K562 (cell line): ENCODE results near the gene ZC3H12C. TPM values are rescaled to one million over a fixed set of nuclear protein-coding genes. Genes with fewer than 3 reads are reported as not detected.

Source experiments
- KDM5B ChIP-seq: fragments of 200-600 bp; sonication (generic); IDR thresholded peaks from 2 replicates; pipeline ENCODE4 v1.6.1; 2012; ENCODE audit warnings: low read depth, mild to moderate bottlenecking, moderate library complexity, low read length, control low read depth, inconsistent platforms; ENCODE audit not compliant: insufficient replicate concordance
- MAFG ChIP-seq: fragments of 450-650 bp; conservative IDR thresholded peaks from 2 replicates; pipeline ENCODE4 v1.6.1; 2016; ENCODE audit warnings: missing genetic modification characterization, missing compliant biosample characterization
- MCM3 ChIP-seq: fragments of 450-650 bp; IDR thresholded peaks from 2 replicates; pipeline ENCODE4 v1.6.1; 2016
- NR4A1 ChIP-seq, 2 experiments: fragments of 250-450 bp in 1 of 2; fragments of 450-650 bp in 1 of 2; sonication (Bioruptor Pico) in 1 of 2; IDR thresholded peaks; 2 replicates each; pipeline versions ENCODE4 v1.4.0 to v1.6.1; 2016 to 2020; ENCODE audit warnings: mild to moderate bottlenecking in 2 of 2, missing compliant biosample characterization in 1 of 2, missing genetic modification characterization in 1 of 2, moderate library complexity in 1 of 2
- RBM15 ChIP-seq: fragments of 200-400 bp; formaldehyde crosslinking; IDR thresholded peaks from 2 replicates; pipeline ENCODE4 v1.6.1; 2018; ENCODE audit warnings: mild to moderate bottlenecking, low read length, moderate library complexity; ENCODE audit not compliant: insufficient read depth
- RCOR1 ChIP-seq, 2 experiments: IDR thresholded peaks; 2 replicates each; pipeline ENCODE4 v1.6.1; 2012; ENCODE audit warnings: low read depth in 2 of 2, low read length in 2 of 2, borderline replicate concordance in 1 of 2, improper control_type of control experiment in 1 of 2
- REST ChIP-seq, 2 experiments: fragments of 450-650 bp; formaldehyde crosslinking in 1 of 2; IDR thresholded peaks; 2 replicates each; pipeline versions ENCODE4 v1.4.0 to v1.6.1; 2014 to 2020; ENCODE audit warnings: mild to moderate bottlenecking in 2 of 2, borderline replicate concordance in 1 of 2, low read depth in 1 of 2
- SLC30A9 ChIP-seq: fragments of 250-450 bp; sonication (Bioruptor Pico); IDR thresholded peaks from 2 replicates; pipeline ENCODE4 v1.8.0; 2022; ENCODE audit warnings: mild to moderate bottlenecking, moderate library complexity
- SMAD2 ChIP-seq: fragments of 150-350 bp; IDR thresholded peaks from 2 replicates; pipeline ENCODE4 v1.6.1; 2014; ENCODE audit warnings: low read depth, mild to moderate bottlenecking, low read length
- SUPT5H ChIP-seq: fragments of 450-650 bp; IDR thresholded peaks from 2 replicates; pipeline ENCODE4 v1.6.1; 2016
- ZNF436 ChIP-seq: fragments of 250-450, 450-650 bp; sonication (Bioruptor Pico); formaldehyde crosslinking; IDR thresholded peaks from 2 replicates; pipeline ENCODE4 v1.7.0; 2020; ENCODE audit warnings: mild to moderate bottlenecking
- ZNF766 ChIP-seq: fragments of 200-800 bp; sonication (Bioruptor generic); conservative IDR thresholded peaks from 2 replicates; pipeline ENCODE4 v1.6.1; 2016; ENCODE audit warnings: missing genetic modification characterization, missing compliant biosample characterization
- polyA plus RNA-seq, 8 experiments: library from polyadenylated mRNA; depleted of rRNA in 4 of 8; stranded (reverse) in 5 of 8; unstranded in 3 of 8; fragments of >200 nt; fragmentation: Nextera tagmentation in 2 of 8; fragmentation: Illumina TruSeq in 1 of 8; extraction: Ambion mirVana in 2 of 8; extraction: Trizol in 1 of 8; gene quantifications; 2 replicates each; pipeline versions ENCODE4 v1.2.1 to v1.2.3, GENCODE V29; 2011 to 2014; ENCODE audit warnings: inconsistent platforms in 1 of 8, missing spikeins in 1 of 8
- total RNA-seq, 7 experiments: library from RNA; depleted of rRNA in 6 of 7; stranded (reverse); fragments of >200 nt in 6 of 7; fragmentation: Illumina TruSeq in 2 of 7; extraction: Trizol in 2 of 7; gene quantifications; 2 replicates each; pipeline versions ENCODE4 v1.2.1 to v1.2.3, GENCODE V29; 2011 to 2021; ENCODE audit warnings: low replicate concordance in 1 of 7
- TF ChIP-seq, protein P1 (sequence below): fragments of 250-450 bp; sonication (Bioruptor Pico); IDR thresholded peaks from 2 replicates; pipeline ENCODE4 v1.4.0; 2020; ENCODE audit warnings: mild to moderate bottlenecking, moderate library complexity

The ZC3H12C gene
- total and polyA plus RNA-seq, 9 of the 15 experiments (the other 6 are each of a cell fraction or from before 2014, with no cell fraction given) = 0.56 to 5.9 (median 3.3) TPM

- TF ChIP-seq REST (IDR thresholded peaks at IDR 0.05; ENCODE audit: borderline replicate concordance) (peak; percentile 45; the same call in 1 of the 2 replicates), REST (CRISPR knock-in tag; IDR thresholded peaks at IDR 0.05; ENCODE audit: low read depth) (no peak), ZNF766 (CRISPR knock-in tag) (peak; percentile 17; the same call in 1 of the 2 replicates), RBM15 (no peak), SMAD2 (no peak), ZNF436 (no peak), KDM5B (no peak), MCM3 (no peak), SLC30A9 (CRISPR knock-in tag) (no peak), SUPT5H (no peak), MAFG (tag) (no peak), RCOR1 (IDR thresholded peaks at IDR 0.05; ENCODE audit: borderline replicate concordance in 1 of 2, low read depth in 2 of 2, low read length in 2 of 2) (peak in 1 of 2 experiments; percentile 33; a peak in 1 of 4 replicates), NR4A1 (CRISPR knock-in tag; IDR thresholded peaks at IDR 0.05) (peak; percentile 33; the same call in 1 of the 2 replicates), NR4A1 (tag; IDR thresholded peaks at IDR 0.05) (no peak)
- TF ChIP-seq, protein P1, sequence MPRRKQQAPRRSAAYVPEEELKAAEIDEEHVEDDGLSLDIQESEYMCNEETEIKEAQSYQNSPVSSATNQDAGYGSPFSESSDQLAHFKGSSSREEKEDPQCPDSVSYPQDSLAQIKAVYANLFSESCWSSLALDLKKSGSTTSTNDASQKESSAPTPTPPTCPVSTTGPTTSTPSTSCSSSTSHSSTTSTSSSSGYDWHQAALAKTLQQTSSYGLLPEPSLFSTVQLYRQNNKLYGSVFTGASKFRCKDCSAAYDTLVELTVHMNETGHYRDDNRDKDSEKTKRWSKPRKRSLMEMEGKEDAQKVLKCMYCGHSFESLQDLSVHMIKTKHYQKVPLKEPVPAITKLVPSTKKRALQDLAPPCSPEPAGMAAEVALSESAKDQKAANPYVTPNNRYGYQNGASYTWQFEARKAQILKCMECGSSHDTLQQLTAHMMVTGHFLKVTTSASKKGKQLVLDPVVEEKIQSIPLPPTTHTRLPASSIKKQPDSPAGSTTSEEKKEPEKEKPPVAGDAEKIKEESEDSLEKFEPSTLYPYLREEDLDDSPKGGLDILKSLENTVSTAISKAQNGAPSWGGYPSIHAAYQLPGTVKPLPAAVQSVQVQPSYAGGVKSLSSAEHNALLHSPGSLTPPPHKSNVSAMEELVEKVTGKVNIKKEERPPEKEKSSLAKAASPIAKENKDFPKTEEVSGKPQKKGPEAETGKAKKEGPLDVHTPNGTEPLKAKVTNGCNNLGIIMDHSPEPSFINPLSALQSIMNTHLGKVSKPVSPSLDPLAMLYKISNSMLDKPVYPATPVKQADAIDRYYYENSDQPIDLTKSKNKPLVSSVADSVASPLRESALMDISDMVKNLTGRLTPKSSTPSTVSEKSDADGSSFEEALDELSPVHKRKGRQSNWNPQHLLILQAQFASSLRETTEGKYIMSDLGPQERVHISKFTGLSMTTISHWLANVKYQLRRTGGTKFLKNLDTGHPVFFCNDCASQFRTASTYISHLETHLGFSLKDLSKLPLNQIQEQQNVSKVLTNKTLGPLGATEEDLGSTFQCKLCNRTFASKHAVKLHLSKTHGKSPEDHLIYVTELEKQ (CRISPR knock-in tag) = no peak
These were observed at the start of gene ZC3H12C (continued) for GRCh38 chr11:110092515-110093406.
